RWPE1 (cell line): ENCODE measurements around the gene SETBP1.

Experiments used
- CTCF ChIA-PET: fragments of 350-600 bp; sonication (Branson Sonifier 250); formaldehyde crosslinking; extraction: SDS; loops from one replicate; lab custom pipeline; 2021; lab: Yijun Ruan, JAX
- POLR2A ChIA-PET: fragments of 400-600 bp; formaldehyde crosslinking; extraction: SDS; loops from one replicate; lab custom pipeline; 2020; ENCODE audit warnings: antibody characterized with exemption; ENCODE audit not compliant: low non-redundant PET; lab: Yijun Ruan, JAX
- DNase-seq: peaks from one replicate; pipeline ENCODE4 v3.0.0; 2012; ENCODE audit warnings: low spot score
- H3K27ac ChIP-seq: fragments of 450-650 bp; 2 replicates; pipeline ENCODE4 v1.5.1; 2017
- TF ChIP-seq, protein P1 (sequence below): fragments of 450-650 bp; conservative IDR thresholded peaks from 2 replicates; pipeline ENCODE4 v1.5.1; 2017; ENCODE audit warnings: low read depth, mild to moderate bottlenecking

SETBP1 gene

DNA sequence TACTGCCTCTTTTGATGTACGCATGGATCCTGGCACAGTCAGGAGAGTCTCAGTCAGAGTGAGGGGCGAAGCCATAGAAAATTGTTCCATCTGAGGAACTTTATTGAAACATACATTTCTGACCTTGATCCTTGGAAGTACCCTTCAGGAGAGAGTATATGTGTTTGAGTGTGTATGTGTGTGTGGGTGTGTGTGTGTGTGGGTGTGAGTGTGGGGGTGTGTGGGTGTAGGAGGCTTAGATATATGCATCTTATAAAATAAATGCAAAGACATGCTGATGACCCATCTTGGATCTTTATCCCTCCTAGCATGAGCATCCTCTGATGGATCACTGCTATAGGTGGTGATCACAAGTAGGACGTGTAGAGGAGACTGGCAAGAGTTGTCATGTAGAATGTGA, 93.5 kb downstream of the SETBP1 start:
- ChIA-PET CTCF (interaction anchor here (0.6 kb wide), 1 partner anchor 19 kb away, joined by 3 read pairs; no protein-coding TSS in a partner anchor), POLR2A (no interaction called here)
- no peak for DNase-seq
- H3K27ac ChIP-seq = no peak overlapping the region
- TF ChIP-seq, protein P1, sequence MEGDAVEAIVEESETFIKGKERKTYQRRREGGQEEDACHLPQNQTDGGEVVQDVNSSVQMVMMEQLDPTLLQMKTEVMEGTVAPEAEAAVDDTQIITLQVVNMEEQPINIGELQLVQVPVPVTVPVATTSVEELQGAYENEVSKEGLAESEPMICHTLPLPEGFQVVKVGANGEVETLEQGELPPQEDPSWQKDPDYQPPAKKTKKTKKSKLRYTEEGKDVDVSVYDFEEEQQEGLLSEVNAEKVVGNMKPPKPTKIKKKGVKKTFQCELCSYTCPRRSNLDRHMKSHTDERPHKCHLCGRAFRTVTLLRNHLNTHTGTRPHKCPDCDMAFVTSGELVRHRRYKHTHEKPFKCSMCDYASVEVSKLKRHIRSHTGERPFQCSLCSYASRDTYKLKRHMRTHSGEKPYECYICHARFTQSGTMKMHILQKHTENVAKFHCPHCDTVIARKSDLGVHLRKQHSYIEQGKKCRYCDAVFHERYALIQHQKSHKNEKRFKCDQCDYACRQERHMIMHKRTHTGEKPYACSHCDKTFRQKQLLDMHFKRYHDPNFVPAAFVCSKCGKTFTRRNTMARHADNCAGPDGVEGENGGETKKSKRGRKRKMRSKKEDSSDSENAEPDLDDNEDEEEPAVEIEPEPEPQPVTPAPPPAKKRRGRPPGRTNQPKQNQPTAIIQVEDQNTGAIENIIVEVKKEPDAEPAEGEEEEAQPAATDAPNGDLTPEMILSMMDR = no peak

DNA sequence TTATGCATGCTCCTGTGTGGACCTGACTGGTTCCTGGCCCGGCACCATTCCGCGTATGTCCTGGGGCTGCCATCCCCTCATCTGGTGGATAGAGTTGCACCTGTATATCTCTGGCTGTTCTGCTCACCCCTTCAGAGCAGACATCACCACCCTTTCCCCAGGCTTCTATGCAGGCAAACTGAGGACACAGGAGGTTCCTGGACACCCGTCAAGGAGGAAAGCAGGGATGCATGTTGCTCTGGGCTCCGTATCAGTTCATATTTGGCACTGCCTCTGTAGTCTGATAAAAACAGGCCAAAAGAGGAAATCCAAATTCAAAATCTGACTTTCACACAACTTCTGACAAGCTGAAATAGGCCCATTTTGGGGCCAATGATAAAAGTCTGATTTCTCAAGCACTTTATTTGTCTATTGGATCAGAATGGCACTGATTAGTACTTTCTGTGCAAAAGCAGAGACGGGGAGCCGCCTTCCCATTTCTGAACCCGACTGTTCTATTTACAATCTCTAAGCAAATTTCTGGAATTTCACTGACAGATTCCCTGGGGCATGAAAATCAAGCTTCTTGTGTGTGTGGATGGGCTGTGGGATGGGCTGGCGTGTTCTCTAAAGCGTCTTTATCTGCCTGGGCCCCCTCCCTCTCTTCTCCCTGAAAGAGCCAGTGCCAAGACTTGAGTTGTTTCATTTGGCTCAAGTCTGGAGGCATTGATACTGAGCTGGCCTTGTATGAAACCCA, 96.9 kb downstream of the SETBP1 start:
- ChIA-PET POLR2A (no interaction called here), CTCF (no interaction called here)
- DNase-seq = no peak
- TF ChIP-seq, protein P1 = no peak
- H3K27ac ChIP-seq = no peak overlapping the region

DNA sequence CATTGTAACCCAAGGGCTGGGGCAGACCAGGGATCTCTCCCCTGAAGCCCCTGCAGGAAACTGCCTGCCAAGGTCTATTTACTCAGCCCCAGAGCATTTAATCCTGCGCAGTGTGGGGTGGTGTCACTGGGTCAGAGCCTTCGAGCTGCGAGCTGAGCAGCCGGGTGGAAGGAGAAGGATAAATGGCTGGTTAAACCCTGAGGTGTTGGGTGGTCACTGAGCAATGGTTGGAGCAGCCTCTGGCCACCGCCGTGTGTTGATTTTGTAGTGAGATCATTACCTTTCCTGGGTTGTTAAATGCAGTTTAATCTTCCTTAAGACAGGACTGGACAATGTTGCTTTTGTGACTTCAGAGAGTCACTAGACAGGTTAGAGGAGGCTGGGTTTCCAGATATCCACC, 98.1 kb downstream of the SETBP1 start:
- ChIA-PET POLR2A (interaction anchor here (0.5 kb wide), 1 partner anchor 282 kb away, joined by 3 read pairs; no protein-coding TSS in a partner anchor), CTCF (no interaction called here)
- TF ChIP-seq, protein P1 = no peak
- no peak for DNase-seq
- no peak overlapping the region for H3K27ac ChIP-seq

DNA sequence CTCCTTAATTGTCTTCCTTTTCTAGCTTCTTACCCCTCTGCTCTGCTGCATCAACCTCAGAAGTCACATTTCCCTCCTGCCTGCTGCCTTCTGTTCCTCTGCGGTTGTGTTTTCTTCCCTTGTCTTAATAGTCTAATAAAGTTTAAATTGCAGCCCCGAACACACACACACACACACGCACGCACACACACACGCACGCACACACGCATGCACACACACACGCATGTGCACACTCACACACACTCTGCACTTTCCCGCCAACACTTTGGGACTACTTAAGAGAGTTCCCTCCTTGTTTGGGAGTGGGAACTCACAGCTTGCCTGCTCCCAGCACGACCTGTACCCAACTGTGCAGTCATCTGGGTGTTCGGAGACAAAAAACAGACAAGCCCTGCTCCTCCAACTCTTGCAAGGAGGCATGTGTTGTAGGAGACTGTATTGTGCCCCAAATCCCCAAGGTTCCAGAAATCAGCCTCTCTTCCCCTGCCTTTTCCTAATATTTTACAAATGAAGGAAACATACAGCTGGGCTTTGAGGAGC, 99.1 kb downstream of the SETBP1 start:
- POLR2A ChIA-PET = no interaction called here
- no peak for DNase-seq
- no peak overlapping the region for H3K27ac ChIP-seq
- TF ChIP-seq, protein P1 = no peak
- CTCF ChIA-PET = no interaction called here

DNA sequence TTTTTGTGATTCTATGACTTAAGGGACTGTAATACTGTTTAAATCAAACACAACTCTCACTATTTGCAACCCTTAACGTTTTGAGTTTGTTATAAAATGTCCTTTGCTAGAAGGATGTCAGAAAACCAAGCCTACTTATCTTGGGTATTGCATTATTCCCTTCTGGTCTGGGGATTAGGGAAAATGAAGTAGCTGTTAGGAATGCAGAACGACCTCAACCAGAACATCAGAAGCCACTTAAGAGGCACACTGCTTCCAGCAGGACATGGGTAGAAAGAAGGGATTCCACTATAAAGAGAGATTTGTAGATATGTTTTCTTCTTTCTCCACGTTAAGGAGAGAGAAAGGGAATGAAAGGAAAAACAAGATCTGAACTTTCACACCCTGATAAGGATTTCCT, 101.2 kb downstream of the SETBP1 start:
- POLR2A ChIA-PET = no interaction called here
- no peak for DNase-seq
- TF ChIP-seq, protein P1 = no peak
- CTCF ChIA-PET = no interaction called here
- no peak overlapping the region for H3K27ac ChIP-seq

DNA sequence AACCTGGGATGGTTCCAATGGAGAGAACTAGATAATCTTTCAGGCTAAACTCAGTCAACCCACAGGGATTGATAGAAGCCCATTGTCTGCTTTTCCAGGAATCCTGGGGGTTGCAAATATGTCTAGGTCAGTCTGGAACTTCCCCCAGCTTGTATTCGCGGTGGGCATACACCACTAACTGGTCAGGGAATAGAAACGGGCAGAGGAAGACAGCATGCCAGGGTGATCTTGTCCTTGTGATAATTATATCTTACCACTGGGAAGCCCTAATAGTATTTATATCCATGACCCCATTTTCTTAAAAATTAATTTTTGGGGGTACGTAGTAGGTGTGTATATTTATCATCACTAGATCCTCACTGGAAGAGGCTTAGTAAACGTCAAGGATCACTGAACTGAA, 101.9 kb downstream of the SETBP1 start:
- ChIA-PET CTCF (no interaction called here), POLR2A (no interaction called here)
- no peak overlapping the region for H3K27ac ChIP-seq
- DNase-seq = no peak
- TF ChIP-seq, protein P1 = no peak
